DMS153 treated with DMSO at 0.1 percent for 48 hours (cell line): ENCODE data around the gene TMEM232.

Source experiments
- DNase-seq: peaks from one replicate; lab custom pipeline; 2025; ENCODE audit not compliant: unreplicated experiment; lab: John Stamatoyannopoulos, UW

The TMEM232 gene

DNA sequence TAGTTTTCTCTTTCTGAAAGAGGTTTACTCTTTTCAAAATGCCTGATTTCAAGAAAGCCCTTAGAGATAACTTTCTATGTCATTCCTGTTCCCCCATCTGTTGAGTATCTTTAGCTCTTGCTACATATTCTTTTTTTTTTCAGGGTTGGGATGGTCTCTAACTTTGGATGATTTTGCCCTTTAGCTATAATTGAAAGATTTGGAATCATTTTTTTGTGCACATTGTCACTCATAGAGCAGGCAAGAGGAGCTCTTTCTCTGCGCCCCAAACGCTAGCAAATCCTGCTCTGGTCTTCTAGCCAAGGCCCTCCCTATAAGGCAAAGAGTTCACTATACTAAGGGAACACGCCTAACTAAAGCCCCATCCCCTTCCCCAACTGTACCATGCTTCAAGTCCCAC lies 316.9 kb downstream of the TMEM232 start:
- DNase-seq: no peak

DNA sequence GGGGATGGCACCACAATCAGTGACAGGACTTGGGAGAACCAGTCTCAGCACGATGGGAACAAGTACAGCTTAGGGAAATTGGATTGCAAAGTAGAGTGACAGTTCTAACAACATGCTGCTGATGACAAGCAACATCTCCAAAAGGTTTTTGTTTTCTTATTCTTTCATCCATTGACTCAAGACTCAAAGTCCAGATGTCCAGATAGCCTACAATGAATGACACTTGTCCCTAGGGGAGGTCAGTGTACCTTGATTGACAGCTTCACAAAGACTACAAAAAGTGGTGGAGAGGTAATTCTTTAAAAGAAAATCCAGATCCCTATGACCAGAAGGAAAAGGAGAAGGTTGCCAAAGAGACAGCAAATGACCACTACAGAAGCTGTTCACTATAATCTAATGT lies 323.9 kb downstream of the TMEM232 start:
- no peak for DNase-seq

DNA sequence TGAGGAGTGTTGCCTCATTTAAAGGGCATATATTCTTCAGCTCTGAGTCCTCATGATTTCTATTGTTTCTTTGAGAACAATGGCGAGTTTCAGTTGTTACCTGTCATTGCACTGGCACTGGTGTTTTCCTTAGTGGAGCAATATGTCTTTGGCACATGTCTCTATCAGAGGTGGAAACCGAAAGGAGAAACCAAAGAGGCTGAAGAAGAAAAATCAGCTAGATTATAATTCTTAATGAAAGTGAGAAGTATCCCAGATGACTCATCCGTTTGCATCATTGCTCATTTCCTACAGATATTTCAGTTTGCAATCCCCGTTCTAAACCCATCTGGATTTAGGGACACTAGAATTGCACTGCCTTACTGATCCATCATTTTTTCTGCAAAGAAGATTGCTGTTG lies 324.6 kb downstream of the TMEM232 start:
- no peak for DNase-seq

DNA sequence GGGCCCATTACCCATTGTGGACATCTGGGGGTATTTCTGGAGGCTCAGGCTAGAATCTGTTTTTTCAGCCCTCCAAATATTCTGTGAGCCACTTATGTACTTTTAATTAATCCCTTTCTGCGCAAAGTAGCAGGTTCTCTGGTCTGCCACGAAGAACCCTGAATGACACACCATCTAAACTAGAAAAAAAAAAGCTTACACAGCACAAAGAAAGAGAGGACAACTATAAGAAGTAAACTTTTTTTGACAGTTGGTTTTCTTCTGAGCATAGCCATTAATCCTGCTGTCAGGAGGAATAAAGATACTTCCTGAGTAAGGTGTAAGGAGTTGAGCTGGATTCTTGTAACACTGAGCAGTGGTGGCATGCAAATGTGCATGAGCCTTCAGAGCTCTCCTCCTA lies 327.5 kb downstream of the TMEM232 start:
- DNase-seq: no peak

DNA sequence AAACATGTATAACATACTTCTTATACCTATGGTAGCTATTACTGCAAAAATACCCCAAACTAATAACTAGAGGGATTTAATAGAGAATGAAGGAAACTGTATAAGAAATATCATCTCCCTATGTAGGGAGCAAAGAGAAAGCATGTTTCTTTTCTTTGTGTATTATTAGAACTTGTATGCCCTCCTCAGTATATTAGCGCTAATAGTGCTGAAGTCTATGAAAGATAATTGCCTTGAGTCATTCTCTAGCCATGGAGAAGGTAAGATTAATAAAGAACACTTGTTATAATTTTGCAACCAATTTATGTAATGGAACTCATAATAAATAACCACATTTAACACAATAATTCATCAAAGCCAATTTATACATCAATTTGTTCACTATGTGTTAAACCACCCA lies 329.2 kb downstream of the TMEM232 start:
- no peak for DNase-seq

DNA sequence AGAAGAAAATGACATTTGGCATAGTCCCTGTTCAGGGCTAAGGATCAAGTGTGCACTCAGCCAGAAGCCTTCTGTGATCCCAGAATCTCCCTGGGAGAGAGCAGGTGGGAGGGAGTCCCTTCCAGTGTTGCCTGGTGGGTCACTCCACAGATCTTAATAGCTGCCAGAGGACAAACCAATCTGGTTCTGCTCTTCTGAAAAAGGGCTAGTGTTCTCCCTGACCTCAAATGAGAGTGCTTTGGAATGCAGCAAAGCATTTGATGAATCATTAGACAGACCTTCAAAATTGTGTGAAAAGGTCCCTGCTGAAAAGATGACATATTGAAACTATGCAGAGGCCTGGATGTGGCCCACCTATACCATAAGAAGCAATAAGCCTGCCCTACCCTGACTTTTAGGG lies 339.7 kb downstream of the TMEM232 start:
- DNase-seq: no peak

DNA sequence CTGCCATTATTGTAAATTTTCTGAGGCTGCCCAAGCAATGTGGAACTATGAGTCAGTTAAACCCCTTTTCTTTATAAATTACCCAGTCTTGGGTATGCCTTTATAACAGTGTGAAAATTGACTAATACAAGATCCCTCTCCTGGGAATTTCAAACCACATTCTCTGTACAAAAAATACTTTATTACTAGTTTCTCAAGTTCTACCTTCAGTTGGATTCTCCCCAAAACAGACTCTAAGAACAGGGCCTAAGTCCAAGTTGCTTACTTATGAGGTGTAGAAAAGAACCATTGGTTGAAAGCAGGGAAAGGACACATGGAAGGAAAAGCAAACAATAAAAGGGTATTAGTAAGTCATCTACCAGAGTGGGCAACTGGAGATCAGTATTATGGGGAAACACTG lies 343.2 kb downstream of the TMEM232 start:
- DNase-seq: no peak

DNA sequence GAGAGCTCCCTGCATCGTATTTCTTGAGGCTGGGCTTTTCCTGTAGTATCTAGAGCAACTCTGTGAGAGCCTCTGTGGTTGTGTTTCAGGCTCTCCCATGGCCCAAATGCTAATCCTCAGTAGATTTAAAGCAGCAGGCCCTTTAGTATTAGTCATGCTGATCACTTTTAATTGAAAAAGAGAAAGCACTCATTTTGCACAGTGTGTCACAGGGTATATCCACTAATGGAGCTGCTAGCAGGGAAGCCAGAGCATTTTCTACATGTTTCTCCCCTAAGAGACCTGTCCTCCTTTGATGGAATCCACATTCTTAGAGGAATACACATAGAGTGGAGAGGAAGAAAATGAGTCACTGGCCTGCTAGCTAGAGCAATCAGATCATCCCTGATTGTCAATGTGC lies 348.5 kb downstream of the TMEM232 start:
- no peak for DNase-seq

DNA sequence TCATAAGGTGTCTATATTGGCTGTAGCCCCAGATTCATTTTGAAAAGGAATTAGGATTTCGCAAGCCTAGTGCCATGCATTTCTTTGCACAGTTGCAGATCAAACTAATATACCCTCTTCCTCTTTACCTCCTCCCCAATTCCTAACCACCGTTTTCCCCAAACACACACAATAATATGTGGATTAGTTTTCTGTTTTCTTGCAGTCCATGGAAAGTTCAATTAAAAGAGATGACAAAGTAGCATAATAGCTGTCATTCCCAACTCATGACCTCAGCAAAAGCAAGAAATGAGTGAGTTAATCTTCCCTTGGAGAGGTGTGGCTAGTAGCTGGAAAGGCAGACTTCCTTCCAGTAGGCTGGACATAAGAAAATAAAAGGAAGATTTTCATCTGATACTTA lies 349.1 kb downstream of the TMEM232 start:
- no peak for DNase-seq

DNA sequence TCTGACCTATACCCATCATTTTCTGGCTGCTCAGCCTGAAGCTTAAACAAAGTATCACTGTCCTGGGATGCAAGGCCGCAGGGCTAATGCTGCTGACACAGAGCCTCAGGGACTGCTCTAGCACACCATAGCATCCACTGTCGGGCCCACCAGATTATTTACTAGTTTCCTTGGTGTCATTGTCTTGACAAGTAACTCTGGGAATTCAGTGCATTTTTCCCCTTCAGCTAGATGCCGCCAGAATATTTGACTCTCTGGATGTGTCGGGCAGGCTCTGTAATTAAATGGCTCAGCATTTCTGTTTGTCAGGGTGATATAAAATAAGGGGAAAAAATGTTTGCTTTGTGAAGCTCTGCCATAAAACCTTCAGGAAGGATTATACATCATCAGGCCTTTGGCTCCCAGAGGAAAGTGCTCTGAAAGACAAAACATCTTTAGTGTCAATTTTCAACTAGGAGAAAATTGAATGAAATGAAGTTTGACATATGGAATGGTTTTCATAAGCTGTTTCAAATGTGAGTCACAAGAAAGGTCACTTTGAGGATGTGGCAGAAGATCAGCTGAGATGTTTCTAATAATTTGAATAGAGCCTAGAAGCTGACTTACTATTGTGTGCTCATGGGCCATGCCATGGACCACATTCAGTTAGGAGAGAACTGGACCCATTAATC lies 350.1 kb downstream of the TMEM232 start:
- no peak for DNase-seq

DNA sequence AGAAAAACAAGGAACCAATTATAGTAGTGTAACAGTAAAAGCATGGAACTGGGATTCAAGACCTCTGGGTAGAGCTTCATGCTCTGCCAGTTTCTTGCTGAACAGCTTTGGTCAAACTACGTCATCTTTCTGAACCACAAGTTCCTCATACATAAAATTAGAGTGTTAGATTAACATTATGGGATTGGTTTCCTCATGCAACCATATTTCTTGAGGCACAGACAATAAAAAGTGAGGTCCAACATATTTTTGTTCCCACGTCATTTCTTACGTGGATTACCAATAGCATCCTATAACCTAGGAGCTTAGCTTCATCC lies 354.8 kb downstream of the TMEM232 start:
- DNase-seq: no peak

DNA sequence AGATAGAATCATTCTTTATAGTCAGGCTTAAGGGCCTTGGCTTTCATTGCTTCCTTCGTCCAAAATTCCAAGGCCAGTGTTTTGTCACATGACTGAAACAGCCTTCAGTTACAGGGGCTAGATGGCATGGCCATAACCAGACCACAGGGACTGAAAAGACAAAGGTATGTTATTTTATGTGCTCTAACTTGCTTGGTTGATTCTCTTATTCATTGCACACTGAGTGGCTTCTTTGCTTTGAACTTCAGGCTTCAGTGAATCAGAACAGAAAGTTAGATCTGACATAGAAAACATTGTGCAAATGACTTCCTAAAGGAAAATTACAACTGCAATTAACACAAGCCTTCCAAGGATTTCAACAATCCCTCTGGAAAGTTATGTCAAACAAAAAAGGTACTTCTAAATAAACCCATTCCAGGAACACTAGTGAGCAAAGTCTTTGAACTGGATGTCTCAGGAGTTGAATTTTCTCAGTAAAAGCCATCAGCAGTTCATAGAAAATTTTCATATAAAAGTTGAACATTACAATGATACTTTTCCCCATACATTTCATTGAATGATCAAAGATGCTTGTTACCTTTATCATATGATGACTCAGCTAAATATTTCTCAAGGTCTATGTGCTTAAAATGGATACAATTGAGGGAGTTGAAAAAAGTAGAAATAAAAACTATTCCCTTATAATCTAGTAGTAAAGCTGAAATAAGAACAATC lies 355.3 kb downstream of the TMEM232 start:
- DNase-seq: no peak
